Motor neuron (in vitro differentiated cells): ENCODE results near the gene KDM4C. TPM values are rescaled to one million over a fixed set of nuclear protein-coding genes. Genes with fewer than 3 reads are reported as not detected.

Source experiments
- ATAC-seq, 8 experiments: fragments of 200-7000 bp; cut with Tn5 transposase; replicated peaks in 6 of 8; 2 replicates each; pipeline ENCODE4 v1.8.0; 2021; ENCODE audit warnings: mild to moderate bottlenecking in 8 of 8, moderate library complexity in 8 of 8
- H3K27ac ChIP-seq, 2 donors: fragments of 250-450 bp; sonication (Bioruptor Pico); 2 replicates each; pipeline ENCODE4 v1.9.0; 2021; ENCODE audit warnings: antibody characterized with exemption in 2 of 2, mild to moderate bottlenecking in 2 of 2, moderate library complexity in 1 of 2
- H3K4me1 ChIP-seq, 2 donors: fragments of 250-450 bp; sonication (Bioruptor Pico); replicated peaks in 1 of 2; 2 replicates each; pipeline ENCODE4 v1.6.1; 2021; ENCODE audit warnings: antibody characterized with exemption in 2 of 2, mild to moderate bottlenecking in 2 of 2, moderate library complexity in 1 of 2
- H3K4me3 ChIP-seq, 5 donors: fragments of 250-450 bp; sonication (Bioruptor Pico); 2 replicates each; pipeline ENCODE4 v1.9.0; 2021; ENCODE audit warnings: antibody characterized with exemption in 5 of 5, mild to moderate bottlenecking in 5 of 5, moderate library complexity in 4 of 5
- WGBS, 10 experiments: fragments of 450-650 bp; shearing (Covaris generic); methylation state at CpG; one replicate each; pipeline ENCODE4 v1.0.0; 2022; 5-methylcytosine and 5-hydroxymethylcytosine counted together
- in situ Hi-C, 9 experiments: fragments of 400-800 bp; cut with MboI; loops; one replicate each; pipeline ENCODE4 v1.15.0; 2021; ENCODE audit warnings: low sequenced_read_pairs in 9 of 9, low pct_unique_long_range_greater_than_20kb in 2 of 9; ENCODE audit not compliant: unreplicated experiment in 9 of 9
- total RNA-seq, 8 experiments: library from RNA; unstranded; fragments of 300-600 nt; gene quantifications; 2 replicates each; pipeline versions ENCODE4 v1.2.3 to v1.2.4, GENCODE V29; 2022

Gene KDM4C
- total RNA-seq, 8 experiments from 2014 or later: 11.4 to 61.4 (median 25.6) TPM

- in situ Hi-C loops: no loop called here
- ATAC-seq: peak in 3 of 8 experiments; percentile 27 to 39 (median 36)
- H3K27ac ChIP-seq: no peak overlapping the region
- H3K4me3 ChIP-seq: no peak overlapping the region
- WGBS, 10 experiments: 14 to 100% (median 30%) methylated on average over 1 to 6 of the region's 8 CpGs; no CpG with 5 or more reads in 1 of the 10 experiments
- H3K4me1 ChIP-seq: peaks cover 26 to 38% of the 10 kb centered on the region in 2 donors
Observed at GRCh38 chr9:7210854-7211637, 453.3 kb downstream of the KDM4C start.

- peak in 1 of 8 experiments; percentile 16 for ATAC-seq
- Histone ChIP-seq H3K4me1 (peaks cover 26 to 38% of the 10 kb centered on the region in 2 donors), H3K4me3 (no peak overlapping the region), H3K27ac (no peak overlapping the region)
- WGBS, 10 experiments: 19 to 100% (median 80%) methylated on average over 1 to 3 of the region's 3 CpGs; no CpG with 5 or more reads in 3 of the 10 experiments
- in situ Hi-C loops: no loop called here
Observed at GRCh38 chr9:7211657-7212056, 453.9 kb downstream of the KDM4C start.

GRCh38 chr9:7212101-7212500, 454.3 kb downstream of the KDM4C start:
- peak in 5 of 8 experiments; percentile 67 to 86 (median 81) for ATAC-seq
- Histone ChIP-seq H3K4me1 (peaks cover 26 to 38% of the 10 kb centered on the region in 2 donors), H3K4me3 (no peak overlapping the region), H3K27ac (no peak overlapping the region)
- in situ Hi-C loops: no loop called here
- 0 to 67% (median 15%) methylated on average over 1 to 3 of the region's 4 CpGs; no CpG with 5 or more reads in 4 of the 10 experiments for WGBS, 10 experiments

DNA sequence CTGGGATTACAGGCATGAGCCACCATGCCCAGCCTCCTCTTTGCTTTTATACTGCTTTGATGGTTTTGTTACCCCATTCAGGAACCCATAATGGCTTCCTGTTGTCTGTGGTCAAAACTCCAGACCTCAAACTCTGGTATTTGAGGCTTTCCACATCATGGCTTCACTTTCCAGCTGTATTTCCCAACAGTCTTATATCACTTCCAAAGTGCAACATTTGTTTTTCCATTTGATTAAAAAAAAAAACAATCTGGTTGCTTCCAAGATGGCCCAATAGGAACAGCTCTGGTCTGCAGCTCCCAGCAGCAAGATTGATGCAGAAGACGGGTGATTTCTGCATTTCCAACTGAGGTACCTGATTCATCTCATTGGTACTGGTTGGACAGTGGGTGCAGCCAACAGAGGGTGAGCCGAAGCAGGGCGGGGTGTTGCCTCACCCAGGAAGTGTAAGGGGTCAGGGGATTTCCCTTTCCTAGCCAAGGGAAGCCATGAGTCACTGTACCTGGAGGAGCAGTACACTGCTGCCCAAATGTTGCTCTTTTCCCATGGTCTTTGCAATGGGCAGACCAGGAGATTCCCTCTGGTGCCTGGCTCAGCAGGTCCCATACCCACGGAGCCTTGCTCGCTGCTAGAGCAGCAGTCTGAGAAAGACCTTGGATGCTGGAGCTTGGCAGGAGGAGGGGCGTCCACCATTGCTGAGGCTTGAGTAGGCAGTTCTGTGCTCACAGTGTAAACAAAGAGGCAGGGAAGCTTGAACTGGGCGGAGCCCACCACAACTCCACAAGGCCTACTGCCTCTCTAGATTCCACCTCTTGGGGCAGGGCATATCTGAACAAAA, 458.4 kb downstream of the KDM4C start:
- in situ Hi-C loops: no loop called here
- Histone ChIP-seq H3K4me1 (peaks cover 17 to 20% of the 10 kb centered on the region in 2 donors), H3K4me3 (no peak overlapping the region), H3K27ac (no peak overlapping the region)
- 27 to 100% (median 83%) methylated on average over 1 to 7 of the region's 7 CpGs; no CpG with 5 or more reads in 3 of the 10 experiments for WGBS, 10 experiments
- no peak for ATAC-seq

GRCh38 chr9:7223981-7224380, 466.2 kb downstream of the KDM4C start:
- 13 to 57% (median 39%) methylated on average over 2 to 6 of the region's 6 CpGs; no CpG with 5 or more reads in 2 of the 10 experiments for WGBS, 10 experiments
- peak in 7 of 8 experiments; percentile 63 to 99 (median 99) for ATAC-seq
- in situ Hi-C loops: no loop called here
- peak overlapping the region in 1 of 2 donors; percentile 36 for H3K27ac ChIP-seq
- H3K4me1 ChIP-seq: peaks cover 3 to 18% of the 10 kb centered on the region in 2 donors
- H3K4me3 ChIP-seq: no peak overlapping the region

Other genes with a start within 250 kb of the KDM4C start
- 10 to 100 TPM in 5 of 8 experiments, 1 to 10 TPM in 2, under 1 TPM in 1; 0.76 to 58.7 (median 26.8) TPM for gene GLDC, start 112.2 kb upstream of the KDM4C start, total RNA-seq